WTC11 (cell line): ENCODE measurements around the gene TMEM17. TPM values are rescaled to one million over a fixed set of nuclear protein-coding genes. Genes with fewer than 3 reads are reported as not detected.
A peak's percentile ranks its signal among the peaks of the same experiment; 100 is the strongest.

Experiments
- ATAC-seq: fragments of 200-7000 bp; cut with Tn5 transposase; 2 replicates; pipeline ENCODE4 v1.10.0; 2021; ENCODE audit warnings: mild to moderate bottlenecking, moderate library complexity
- CTCF ChIA-PET: fragments of 300-600 bp; sonication (Branson Sonifier 250); formaldehyde crosslinking; loops from one replicate; lab custom pipeline; 2021; ENCODE audit warnings: antibody characterized with exemption; lab: Charles Lee
- POLR2A ChIA-PET: fragments of 350-600 bp; sonication (Branson Sonifier 250); formaldehyde crosslinking; loops from one replicate; lab custom pipeline; 2021; ENCODE audit warnings: antibody characterized with exemption; lab: Charles Lee
- DNase-seq: peaks from one replicate; pipeline ENCODE4 v3.0.0; 2021; ENCODE audit warnings: low spot score
- H3K27ac Mint-ChIP-seq: 2 replicates; pipeline ENCODE4 v1.8.0; 2021; ENCODE audit warnings: mixed read lengths
- H3K27me3 Mint-ChIP-seq: 2 replicates; pipeline ENCODE4 v1.8.0; 2021; ENCODE audit warnings: low read depth, mild to moderate bottlenecking, moderate library complexity, mixed read lengths
- H3K36me3 Mint-ChIP-seq: 2 replicates; pipeline ENCODE4 v1.8.0; 2021; ENCODE audit warnings: mixed read lengths
- H3K4me1 Mint-ChIP-seq: 2 replicates; pipeline ENCODE4 v1.8.0; 2022; ENCODE audit warnings: mixed read lengths
- H3K4me3 Mint-ChIP-seq: 2 replicates; pipeline ENCODE4 v1.8.0; 2021; ENCODE audit warnings: mild to moderate bottlenecking, moderate library complexity, mixed read lengths
- H3K9me3 Mint-ChIP-seq: 2 replicates; pipeline ENCODE4 v1.8.0; 2021; ENCODE audit warnings: mixed read lengths
- NFYB ChIP-seq: sonication (generic); formaldehyde crosslinking; conservative IDR thresholded peaks from 2 replicates; pipeline ENCODE4 v1.8.0; 2022; ENCODE audit warnings: low read depth, missing genetic modification reagents
- PRRX2 ChIP-seq: fragments of 250-450 bp; sonication (Bioruptor Pico); IDR thresholded peaks from 2 replicates; pipeline ENCODE4 v1.8.0; 2021; ENCODE audit warnings: mild to moderate bottlenecking
- RORB ChIP-seq: fragments of 250-450 bp; sonication (Bioruptor Pico); IDR thresholded peaks from 2 replicates; pipeline ENCODE4 v1.9.0; 2021; ENCODE audit warnings: mild to moderate bottlenecking
- SMAD4 ChIP-seq: sonication (generic); formaldehyde crosslinking; IDR thresholded peaks from 2 replicates; pipeline ENCODE4 v1.8.0; 2022; ENCODE audit warnings: mild to moderate bottlenecking, missing genetic modification reagents
- ZNF219 ChIP-seq: sonication (generic); formaldehyde crosslinking; IDR thresholded peaks from 2 replicates; pipeline ENCODE4 v1.8.0; 2023; ENCODE audit warnings: missing genetic modification reagents, mild to moderate bottlenecking, borderline replicate concordance
- ZNF232 ChIP-seq: sonication (generic); formaldehyde crosslinking; IDR thresholded peaks from 2 replicates; pipeline ENCODE4 v1.8.0; 2022; ENCODE audit warnings: mild to moderate bottlenecking, missing genetic modification reagents
- ZNF423 ChIP-seq: fragments of 250-450 bp; sonication (Bioruptor Pico); IDR thresholded peaks from 2 replicates; pipeline ENCODE4 v2.1.2; 2022; ENCODE audit warnings: mild to moderate bottlenecking, moderate library complexity
- total RNA-seq: library from RNA; stranded (reverse); gene quantifications from 3 replicates; pipeline ENCODE4 v1.2.3, GENCODE V29; 2021
- TF ChIP-seq, protein P1 (sequence below): sonication (generic); formaldehyde crosslinking; IDR thresholded peaks from 2 replicates; pipeline ENCODE4 v1.8.0; 2022; ENCODE audit warnings: mild to moderate bottlenecking, missing genetic modification reagents
- TF ChIP-seq, protein P2 (sequence below): fragments of 250-450 bp; sonication (Bioruptor Pico); conservative IDR thresholded peaks from 2 replicates; pipeline ENCODE4 v1.9.0; 2021; ENCODE audit warnings: mild to moderate bottlenecking
- TF ChIP-seq, protein P3 (sequence below): fragments of 250-450 bp; sonication (Bioruptor Pico); IDR thresholded peaks from 2 replicates; pipeline ENCODE4 v1.9.0; 2021; ENCODE audit warnings: mild to moderate bottlenecking
- TF ChIP-seq, protein P4 (sequence below): sonication (generic); formaldehyde crosslinking; IDR thresholded peaks from 2 replicates; pipeline ENCODE4 v1.8.1; 2023; ENCODE audit warnings: mild to moderate bottlenecking, missing genetic modification reagents, borderline replicate concordance
- TF ChIP-seq, protein P5 (sequence below): fragments of 250-450 bp; sonication (Bioruptor Pico); IDR thresholded peaks from 2 replicates; pipeline ENCODE4 v2.1.2; 2022; ENCODE audit warnings: mild to moderate bottlenecking, moderate library complexity

The TMEM17 gene
- total RNA-seq, 1 experiment from 2014 or later = 1.2 TPM

DNA sequence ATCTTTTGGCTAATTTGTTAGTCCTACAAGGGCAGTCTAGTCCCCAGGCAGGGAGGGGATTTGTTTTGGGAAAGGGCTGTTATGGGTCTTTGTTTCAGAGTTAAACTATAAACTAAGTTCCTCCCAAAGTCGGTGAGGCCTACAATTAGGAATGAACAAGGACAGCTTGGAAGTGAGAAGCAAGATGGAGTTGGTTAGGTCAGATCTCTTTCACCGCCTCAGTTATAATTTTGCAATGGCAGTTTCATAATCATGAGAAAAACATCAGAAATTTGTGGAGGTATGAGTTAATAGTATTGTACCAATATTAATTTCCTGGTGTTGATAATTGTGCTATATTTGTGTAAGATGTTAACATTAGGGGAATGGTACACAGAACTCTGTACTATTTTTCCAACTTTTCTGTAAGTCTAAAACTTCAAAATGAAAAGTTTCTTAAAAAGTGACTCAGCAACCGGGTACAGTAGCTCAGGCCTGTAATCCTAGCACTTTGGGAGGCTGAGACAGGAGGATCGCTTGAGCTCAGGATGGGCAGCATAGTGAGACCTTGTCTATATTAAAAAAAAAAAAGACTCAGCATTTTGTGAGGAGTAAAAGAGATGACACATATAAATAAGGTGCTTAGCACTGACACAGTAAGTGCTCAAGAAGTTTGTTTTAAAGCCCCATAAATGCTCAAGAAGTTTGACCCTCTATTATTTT, 40.8 kb downstream of the TMEM17 start (continued):
- TF ChIP-seq, protein P1, sequence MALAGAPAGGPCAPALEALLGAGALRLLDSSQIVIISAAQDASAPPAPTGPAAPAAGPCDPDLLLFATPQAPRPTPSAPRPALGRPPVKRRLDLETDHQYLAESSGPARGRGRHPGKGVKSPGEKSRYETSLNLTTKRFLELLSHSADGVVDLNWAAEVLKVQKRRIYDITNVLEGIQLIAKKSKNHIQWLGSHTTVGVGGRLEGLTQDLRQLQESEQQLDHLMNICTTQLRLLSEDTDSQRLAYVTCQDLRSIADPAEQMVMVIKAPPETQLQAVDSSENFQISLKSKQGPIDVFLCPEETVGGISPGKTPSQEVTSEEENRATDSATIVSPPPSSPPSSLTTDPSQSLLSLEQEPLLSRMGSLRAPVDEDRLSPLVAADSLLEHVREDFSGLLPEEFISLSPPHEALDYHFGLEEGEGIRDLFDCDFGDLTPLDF = no peak
- no peak for TF ChIP-seq PRRX2 (CRISPR knock-in tag)
- TF ChIP-seq SMAD4 (CRISPR knock-in tag) = no peak
- TF ChIP-seq, protein P2, sequence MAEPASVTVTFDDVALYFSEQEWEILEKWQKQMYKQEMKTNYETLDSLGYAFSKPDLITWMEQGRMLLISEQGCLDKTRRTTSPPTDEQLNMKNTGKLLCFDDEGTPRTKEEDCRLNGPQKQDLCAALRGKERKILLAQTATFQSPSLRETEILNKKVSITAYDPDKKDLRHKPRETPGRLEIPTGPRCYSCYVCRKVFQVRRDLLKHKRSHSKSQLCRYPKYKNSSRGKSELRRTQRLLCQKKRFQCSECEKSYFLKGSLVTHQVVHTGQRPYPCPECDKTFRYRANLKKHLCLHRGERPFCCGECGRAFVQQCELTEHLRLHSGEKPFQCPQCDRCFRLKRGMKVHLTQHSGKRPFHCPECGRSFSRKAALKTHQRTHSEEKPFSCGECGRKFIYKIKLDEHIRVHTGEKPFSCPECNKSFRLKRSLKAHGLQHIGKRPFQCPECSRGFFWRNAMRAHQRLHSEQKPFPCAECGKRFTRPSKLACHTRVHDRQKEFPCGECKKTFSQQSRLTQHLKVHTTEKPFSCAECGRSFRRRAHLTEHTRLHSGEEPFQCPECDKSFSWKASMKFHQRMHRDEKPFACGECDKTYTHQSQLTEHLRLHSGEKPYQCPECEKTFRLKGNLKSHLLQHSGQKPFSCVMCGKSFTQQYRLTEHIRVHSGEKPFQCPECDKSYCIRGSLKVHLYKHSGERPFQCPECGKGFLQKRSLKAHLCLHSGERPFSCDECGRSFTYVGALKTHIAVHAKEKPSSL = no peak
- TF ChIP-seq, protein P3, sequence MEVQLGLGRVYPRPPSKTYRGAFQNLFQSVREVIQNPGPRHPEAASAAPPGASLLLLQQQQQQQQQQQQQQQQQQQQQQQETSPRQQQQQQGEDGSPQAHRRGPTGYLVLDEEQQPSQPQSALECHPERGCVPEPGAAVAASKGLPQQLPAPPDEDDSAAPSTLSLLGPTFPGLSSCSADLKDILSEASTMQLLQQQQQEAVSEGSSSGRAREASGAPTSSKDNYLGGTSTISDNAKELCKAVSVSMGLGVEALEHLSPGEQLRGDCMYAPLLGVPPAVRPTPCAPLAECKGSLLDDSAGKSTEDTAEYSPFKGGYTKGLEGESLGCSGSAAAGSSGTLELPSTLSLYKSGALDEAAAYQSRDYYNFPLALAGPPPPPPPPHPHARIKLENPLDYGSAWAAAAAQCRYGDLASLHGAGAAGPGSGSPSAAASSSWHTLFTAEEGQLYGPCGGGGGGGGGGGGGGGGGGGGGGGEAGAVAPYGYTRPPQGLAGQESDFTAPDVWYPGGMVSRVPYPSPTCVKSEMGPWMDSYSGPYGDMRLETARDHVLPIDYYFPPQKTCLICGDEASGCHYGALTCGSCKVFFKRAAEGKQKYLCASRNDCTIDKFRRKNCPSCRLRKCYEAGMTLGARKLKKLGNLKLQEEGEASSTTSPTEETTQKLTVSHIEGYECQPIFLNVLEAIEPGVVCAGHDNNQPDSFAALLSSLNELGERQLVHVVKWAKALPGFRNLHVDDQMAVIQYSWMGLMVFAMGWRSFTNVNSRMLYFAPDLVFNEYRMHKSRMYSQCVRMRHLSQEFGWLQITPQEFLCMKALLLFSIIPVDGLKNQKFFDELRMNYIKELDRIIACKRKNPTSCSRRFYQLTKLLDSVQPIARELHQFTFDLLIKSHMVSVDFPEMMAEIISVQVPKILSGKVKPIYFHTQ (CRISPR knock-in tag) = no peak

DNA sequence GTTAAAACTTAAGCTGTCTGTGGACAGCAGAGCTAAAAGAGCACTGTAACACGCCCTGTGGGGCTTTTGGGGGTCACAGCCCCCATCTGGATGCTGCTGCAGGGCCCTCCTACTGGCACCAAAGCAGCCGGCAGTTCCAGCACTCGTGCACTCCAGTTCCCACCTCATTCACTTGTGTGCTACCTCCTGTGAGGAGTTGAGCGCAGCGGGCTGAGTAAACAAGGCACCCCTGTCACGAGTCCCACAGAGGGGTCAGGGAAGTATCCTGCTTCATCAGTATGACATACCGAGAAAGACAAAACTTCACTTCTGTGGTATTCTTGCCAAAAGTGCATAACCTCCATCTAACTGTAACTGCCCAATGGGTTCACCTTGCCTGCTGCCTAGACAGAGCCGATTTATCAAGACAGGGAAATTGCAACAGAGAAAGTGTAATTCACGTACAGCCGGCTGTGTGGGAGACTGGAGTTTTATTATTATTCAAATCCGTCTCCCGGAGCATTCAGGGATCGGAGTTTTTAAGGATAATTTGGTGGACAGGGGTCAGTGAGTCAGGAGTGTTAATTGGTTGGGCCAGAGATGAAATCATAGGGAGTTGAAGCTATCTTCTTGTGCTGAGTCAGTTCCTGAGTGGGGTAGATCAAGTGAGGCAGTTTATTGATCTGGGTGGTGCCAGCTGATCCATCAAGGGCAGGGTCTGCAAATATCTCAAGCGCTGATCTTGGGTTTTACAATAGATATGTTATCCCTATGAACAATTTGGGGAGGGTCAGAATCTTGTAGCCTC, 41.6 kb downstream of the TMEM17 start:
- CTCF ChIA-PET = interaction anchor here (3.7 kb wide), 1 partner anchor 7 kb away, joined by 34 read pairs; no protein-coding TSS in a partner anchor
- TF ChIP-seq RORB (CRISPR knock-in tag) = no peak
- TF ChIP-seq SMAD4 (CRISPR knock-in tag) = no peak
- TF ChIP-seq ZNF423 (CRISPR knock-in tag) = no peak; the same call in 1 of the 2 replicates
- no peak for TF ChIP-seq ZNF232 (CRISPR knock-in tag)
- TF ChIP-seq NFYB (CRISPR knock-in tag) = no peak
- TF ChIP-seq, protein P4, sequence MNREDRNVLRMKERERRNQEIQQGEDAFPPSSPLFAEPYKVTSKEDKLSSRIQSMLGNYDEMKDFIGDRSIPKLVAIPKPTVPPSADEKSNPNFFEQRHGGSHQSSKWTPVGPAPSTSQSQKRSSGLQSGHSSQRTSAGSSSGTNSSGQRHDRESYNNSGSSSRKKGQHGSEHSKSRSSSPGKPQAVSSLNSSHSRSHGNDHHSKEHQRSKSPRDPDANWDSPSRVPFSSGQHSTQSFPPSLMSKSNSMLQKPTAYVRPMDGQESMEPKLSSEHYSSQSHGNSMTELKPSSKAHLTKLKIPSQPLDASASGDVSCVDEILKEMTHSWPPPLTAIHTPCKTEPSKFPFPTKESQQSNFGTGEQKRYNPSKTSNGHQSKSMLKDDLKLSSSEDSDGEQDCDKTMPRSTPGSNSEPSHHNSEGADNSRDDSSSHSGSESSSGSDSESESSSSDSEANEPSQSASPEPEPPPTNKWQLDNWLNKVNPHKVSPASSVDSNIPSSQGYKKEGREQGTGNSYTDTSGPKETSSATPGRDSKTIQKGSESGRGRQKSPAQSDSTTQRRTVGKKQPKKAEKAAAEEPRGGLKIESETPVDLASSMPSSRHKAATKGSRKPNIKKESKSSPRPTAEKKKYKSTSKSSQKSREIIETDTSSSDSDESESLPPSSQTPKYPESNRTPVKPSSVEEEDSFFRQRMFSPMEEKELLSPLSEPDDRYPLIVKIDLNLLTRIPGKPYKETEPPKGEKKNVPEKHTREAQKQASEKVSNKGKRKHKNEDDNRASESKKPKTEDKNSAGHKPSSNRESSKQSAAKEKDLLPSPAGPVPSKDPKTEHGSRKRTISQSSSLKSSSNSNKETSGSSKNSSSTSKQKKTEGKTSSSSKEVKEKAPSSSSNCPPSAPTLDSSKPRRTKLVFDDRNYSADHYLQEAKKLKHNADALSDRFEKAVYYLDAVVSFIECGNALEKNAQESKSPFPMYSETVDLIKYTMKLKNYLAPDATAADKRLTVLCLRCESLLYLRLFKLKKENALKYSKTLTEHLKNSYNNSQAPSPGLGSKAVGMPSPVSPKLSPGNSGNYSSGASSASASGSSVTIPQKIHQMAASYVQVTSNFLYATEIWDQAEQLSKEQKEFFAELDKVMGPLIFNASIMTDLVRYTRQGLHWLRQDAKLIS (CRISPR knock-in tag) = no peak
- TF ChIP-seq, protein P5, sequence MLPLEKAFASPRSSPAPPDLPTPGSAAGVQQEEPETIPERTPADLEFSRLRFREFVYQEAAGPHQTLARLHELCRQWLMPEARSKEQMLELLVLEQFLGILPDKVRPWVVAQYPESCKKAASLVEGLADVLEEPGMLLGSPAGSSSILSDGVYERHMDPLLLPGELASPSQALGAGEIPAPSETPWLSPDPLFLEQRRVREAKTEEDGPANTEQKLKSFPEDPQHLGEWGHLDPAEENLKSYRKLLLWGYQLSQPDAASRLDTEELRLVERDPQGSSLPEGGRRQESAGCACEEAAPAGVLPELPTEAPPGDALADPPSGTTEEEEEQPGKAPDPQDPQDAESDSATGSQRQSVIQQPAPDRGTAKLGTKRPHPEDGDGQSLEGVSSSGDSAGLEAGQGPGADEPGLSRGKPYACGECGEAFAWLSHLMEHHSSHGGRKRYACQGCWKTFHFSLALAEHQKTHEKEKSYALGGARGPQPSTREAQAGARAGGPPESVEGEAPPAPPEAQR (CRISPR knock-in tag) = no peak
- no peak for TF ChIP-seq ZNF219 (CRISPR knock-in tag)
- Mint-ChIP-seq H3K27ac (peak overlapping the region; percentile 80), H3K4me3 (no peak overlapping the region), H3K36me3 (no peaks in the 10 kb centered on the region), H3K9me3 (no peaks in the 10 kb centered on the region), H3K27me3 (no peaks in the 10 kb centered on the region), H3K4me1 (peaks cover 52% of the 10 kb centered on the region)
- POLR2A ChIA-PET = no interaction called here
- DNase-seq (no peak), ATAC-seq (no peak)
